ENCODE results near the gene GRIK1. TPM values are rescaled to one million over a fixed set of nuclear protein-coding genes. Genes with fewer than 3 reads are reported as not detected.

GRIK1 gene
- polyA plus RNA-seq, 1 donor from 2014 or later: 8.7 TPM

DNA sequence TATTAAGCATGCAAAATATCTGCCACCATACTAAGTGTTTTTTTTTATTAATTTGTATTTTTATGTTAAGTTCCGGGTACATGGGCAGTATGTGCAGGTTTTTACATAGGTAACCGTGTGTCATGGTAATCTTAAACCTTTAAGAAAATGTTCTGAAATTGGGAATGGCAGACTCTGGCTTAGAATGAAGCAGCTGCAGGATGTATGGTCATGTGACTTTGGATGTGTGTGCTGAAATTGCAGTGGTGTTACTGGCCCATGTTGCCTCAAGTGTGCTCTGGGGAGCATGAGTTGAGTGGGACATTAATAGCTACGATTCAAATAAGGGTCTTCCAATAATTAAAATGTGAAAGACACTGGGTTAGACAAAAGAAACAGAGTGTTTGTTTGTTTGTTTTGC lies 6.7 kb downstream of the GRIK1 start:
- Histone ChIP-seq H3K4me2 (ENCODE audit: low read length) (no peak overlapping the region), H2AFZ (ENCODE audit: low read depth, low read length) (no peak overlapping the region), H3K36me3 (ENCODE audit: insufficient read depth, low read length) (no peaks in the 10 kb centered on the region), H3F3A (ENCODE audit: insufficient read depth, low read length, poor library complexity, severe bottlenecking) (no peaks in the 10 kb centered on the region), H3K9me2 (ENCODE audit: insufficient read depth, low read length) (no peaks in the 10 kb centered on the region), H3K4me3 (ENCODE audit: low read length) (no peak overlapping the region), H3K79me2 (replicated peaks; ENCODE audit: insufficient read depth, low read length) (no peaks in the 10 kb centered on the region), H4K20me1 (ENCODE audit: insufficient read depth) (no peaks in the 10 kb centered on the region), H3K9ac (ENCODE audit: low read length) (no peak overlapping the region), H3K27me3 (ENCODE audit: insufficient read depth, low read depth, low read length) (peaks cover 15% of the 10 kb centered on the region), H3K9me3 (ENCODE audit: low read length) (no peaks in the 10 kb centered on the region), H3K27ac (ENCODE audit: low read length) (no peak overlapping the region)
- TF ChIP-seq TAF1 (IDR thresholded peaks at IDR 0.05; ENCODE audit: low read depth) (no peak), EP300 (conservative IDR thresholded peaks at IDR 0.05; ENCODE audit: poor library complexity, severe bottlenecking) (no peak), MXI1 (conservative IDR thresholded peaks at IDR 0.05; ENCODE audit: poor library complexity, severe bottlenecking) (no peak)
- TF ChIP-seq, protein P1, sequence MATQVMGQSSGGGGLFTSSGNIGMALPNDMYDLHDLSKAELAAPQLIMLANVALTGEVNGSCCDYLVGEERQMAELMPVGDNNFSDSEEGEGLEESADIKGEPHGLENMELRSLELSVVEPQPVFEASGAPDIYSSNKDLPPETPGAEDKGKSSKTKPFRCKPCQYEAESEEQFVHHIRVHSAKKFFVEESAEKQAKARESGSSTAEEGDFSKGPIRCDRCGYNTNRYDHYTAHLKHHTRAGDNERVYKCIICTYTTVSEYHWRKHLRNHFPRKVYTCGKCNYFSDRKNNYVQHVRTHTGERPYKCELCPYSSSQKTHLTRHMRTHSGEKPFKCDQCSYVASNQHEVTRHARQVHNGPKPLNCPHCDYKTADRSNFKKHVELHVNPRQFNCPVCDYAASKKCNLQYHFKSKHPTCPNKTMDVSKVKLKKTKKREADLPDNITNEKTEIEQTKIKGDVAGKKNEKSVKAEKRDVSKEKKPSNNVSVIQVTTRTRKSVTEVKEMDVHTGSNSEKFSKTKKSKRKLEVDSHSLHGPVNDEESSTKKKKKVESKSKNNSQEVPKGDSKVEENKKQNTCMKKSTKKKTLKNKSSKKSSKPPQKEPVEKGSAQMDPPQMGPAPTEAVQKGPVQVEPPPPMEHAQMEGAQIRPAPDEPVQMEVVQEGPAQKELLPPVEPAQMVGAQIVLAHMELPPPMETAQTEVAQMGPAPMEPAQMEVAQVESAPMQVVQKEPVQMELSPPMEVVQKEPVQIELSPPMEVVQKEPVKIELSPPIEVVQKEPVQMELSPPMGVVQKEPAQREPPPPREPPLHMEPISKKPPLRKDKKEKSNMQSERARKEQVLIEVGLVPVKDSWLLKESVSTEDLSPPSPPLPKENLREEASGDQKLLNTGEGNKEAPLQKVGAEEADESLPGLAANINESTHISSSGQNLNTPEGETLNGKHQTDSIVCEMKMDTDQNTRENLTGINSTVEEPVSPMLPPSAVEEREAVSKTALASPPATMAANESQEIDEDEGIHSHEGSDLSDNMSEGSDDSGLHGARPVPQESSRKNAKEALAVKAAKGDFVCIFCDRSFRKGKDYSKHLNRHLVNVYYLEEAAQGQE (IDR thresholded peaks at IDR 0.05; ENCODE audit: borderline replicate concordance): no peak
- TF ChIP-seq, protein P2, sequence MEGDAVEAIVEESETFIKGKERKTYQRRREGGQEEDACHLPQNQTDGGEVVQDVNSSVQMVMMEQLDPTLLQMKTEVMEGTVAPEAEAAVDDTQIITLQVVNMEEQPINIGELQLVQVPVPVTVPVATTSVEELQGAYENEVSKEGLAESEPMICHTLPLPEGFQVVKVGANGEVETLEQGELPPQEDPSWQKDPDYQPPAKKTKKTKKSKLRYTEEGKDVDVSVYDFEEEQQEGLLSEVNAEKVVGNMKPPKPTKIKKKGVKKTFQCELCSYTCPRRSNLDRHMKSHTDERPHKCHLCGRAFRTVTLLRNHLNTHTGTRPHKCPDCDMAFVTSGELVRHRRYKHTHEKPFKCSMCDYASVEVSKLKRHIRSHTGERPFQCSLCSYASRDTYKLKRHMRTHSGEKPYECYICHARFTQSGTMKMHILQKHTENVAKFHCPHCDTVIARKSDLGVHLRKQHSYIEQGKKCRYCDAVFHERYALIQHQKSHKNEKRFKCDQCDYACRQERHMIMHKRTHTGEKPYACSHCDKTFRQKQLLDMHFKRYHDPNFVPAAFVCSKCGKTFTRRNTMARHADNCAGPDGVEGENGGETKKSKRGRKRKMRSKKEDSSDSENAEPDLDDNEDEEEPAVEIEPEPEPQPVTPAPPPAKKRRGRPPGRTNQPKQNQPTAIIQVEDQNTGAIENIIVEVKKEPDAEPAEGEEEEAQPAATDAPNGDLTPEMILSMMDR (IDR thresholded peaks at IDR 0.05; ENCODE audit: poor library complexity, severe bottlenecking): no peak

DNA sequence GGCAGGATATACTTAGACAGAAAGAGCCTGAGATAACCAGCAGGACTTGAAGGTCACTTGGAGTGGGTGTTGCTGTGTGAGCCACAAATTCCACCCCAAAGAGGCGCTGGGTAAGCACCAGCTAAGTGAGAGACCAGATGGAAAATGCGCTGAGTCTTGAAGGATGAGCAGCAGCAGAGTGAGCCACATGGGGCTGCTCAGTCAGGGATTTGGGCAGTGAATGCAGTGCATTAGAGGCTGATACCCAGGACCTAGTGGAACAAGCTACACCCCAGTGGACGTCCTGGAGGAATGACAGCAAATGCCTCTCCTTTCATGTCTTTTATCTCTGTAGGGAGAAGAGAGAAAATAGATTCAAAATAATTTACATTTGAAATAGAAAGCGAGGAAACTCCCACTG lies 11.3 kb downstream of the GRIK1 start:
- H3K4me3 ChIP-seq (ENCODE audit: low read length): no peak overlapping the region
- no peak overlapping the region for H3K9ac ChIP-seq (ENCODE audit: low read length)
- H3K9me2 ChIP-seq (ENCODE audit: insufficient read depth, low read length): no peaks in the 10 kb centered on the region
- no peak for TF ChIP-seq POLR2AphosphoS5 (IDR thresholded peaks at IDR 0.05)
- TF ChIP-seq TAF1 (IDR thresholded peaks at IDR 0.05; ENCODE audit: low read depth): no peak
- TF ChIP-seq, protein P2 (IDR thresholded peaks at IDR 0.05; ENCODE audit: poor library complexity, severe bottlenecking): no peak
- no peak for TF ChIP-seq MXI1 (conservative IDR thresholded peaks at IDR 0.05; ENCODE audit: poor library complexity, severe bottlenecking)
- TF ChIP-seq, protein P1 (IDR thresholded peaks at IDR 0.05; ENCODE audit: borderline replicate concordance): no peak
- TF ChIP-seq SMC3 (conservative IDR thresholded peaks at IDR 0.05; ENCODE audit: poor library complexity): no peak
- no peak for TF ChIP-seq EZH2 (IDR thresholded peaks at IDR 0.05; ENCODE audit: borderline replicate concordance, insufficient read depth, low read length, poor library complexity, severe bottlenecking)
- no peak for TF ChIP-seq RAD21 (conservative IDR thresholded peaks at IDR 0.05)
- no peaks in the 10 kb centered on the region for H3K79me2 ChIP-seq (replicated peaks; ENCODE audit: insufficient read depth, low read length)
- H3K36me3 ChIP-seq (ENCODE audit: insufficient read depth, low read length): no peaks in the 10 kb centered on the region
- H2AFZ ChIP-seq (ENCODE audit: low read depth, low read length): no peak overlapping the region
- no peak overlapping the region for H3K4me2 ChIP-seq (ENCODE audit: low read length)
- no peak overlapping the region for H3K27ac ChIP-seq (ENCODE audit: low read length)
- H3K9me3 ChIP-seq (ENCODE audit: low read length): no peaks in the 10 kb centered on the region
- H3K27me3 ChIP-seq (ENCODE audit: insufficient read depth, low read depth, low read length): no peaks in the 10 kb centered on the region
- no peaks in the 10 kb centered on the region for H4K20me1 ChIP-seq (ENCODE audit: insufficient read depth)
- H3F3A ChIP-seq (ENCODE audit: insufficient read depth, low read length, poor library complexity, severe bottlenecking): no peaks in the 10 kb centered on the region
